RWPE1 (cell line): ENCODE results near the gene RAD9A.

ENCODE experiments used
- CTCF ChIA-PET: fragments of 350-600 bp; sonication (Branson Sonifier 250); formaldehyde crosslinking; extraction: SDS; loops from one replicate; lab custom pipeline; 2021; lab: Yijun Ruan, JAX
- POLR2A ChIA-PET: fragments of 400-600 bp; formaldehyde crosslinking; extraction: SDS; loops from one replicate; lab custom pipeline; 2020; ENCODE audit warnings: antibody characterized with exemption; ENCODE audit not compliant: low non-redundant PET; lab: Yijun Ruan, JAX
- DNase-seq: peaks from one replicate; pipeline ENCODE4 v3.0.0; 2012; ENCODE audit warnings: low spot score
- H3K27ac ChIP-seq: fragments of 450-650 bp; 2 replicates; pipeline ENCODE4 v1.5.1; 2017
- CTCF ChIP-seq: fragments of 450-650 bp; conservative IDR thresholded peaks from 2 replicates; pipeline ENCODE4 v1.5.1; 2017; ENCODE audit warnings: low read depth, mild to moderate bottlenecking

Gene RAD9A

GRCh38 chr11:67417425-67417824 is 25.6 kb downstream of the RAD9A start:
- ChIA-PET CTCF (interaction anchor here (0.6 kb wide), 2 partner anchors 45 to 148 kb away, joined by 3 to 4 read pairs; no protein-coding TSS in a partner anchor), POLR2A (interaction anchor here (1.8 kb wide), 1 partner anchor 16 kb away, joined by 4 read pairs; the partner anchor contains the start of gene PPP1CA)
- TF ChIP-seq CTCF, result no peak
- H3K27ac ChIP-seq, result peak overlapping the region; percentile 83
- DNase-seq, result no peak

GRCh38 chr11:67418476-67419281 is 26.9 kb downstream of the RAD9A start:
- H3K27ac ChIP-seq, result peak overlapping the region; percentile 83
- no peak for TF ChIP-seq CTCF
- ChIA-PET CTCF (interaction anchor here (0.6 to 1.2 kb wide), 2 partner anchors 17 to 19 kb away, joined by 4 read pairs; partner anchors contain the start of gene PPP1CA), POLR2A (interaction anchor here (1.8 kb wide), 1 partner anchor 17 kb away, joined by 4 read pairs; the partner anchor contains the start of gene PPP1CA)
- DNase-seq, result no peak

- no peak for TF ChIP-seq CTCF
- peak overlapping the region; percentile 83 for H3K27ac ChIP-seq
- POLR2A ChIA-PET, result no interaction called here
- DNase-seq, result no peak
- CTCF ChIA-PET, result interaction anchor here (0.6 to 1.7 kb wide), 3 partner anchors 18 to 37 kb away, joined by 4 to 5 read pairs (median 4); partner anchors contain the start of gene PPP1CA
These were observed 27.7 kb downstream of the RAD9A start for GRCh38 chr11:67419325-67420049.

- TF ChIP-seq CTCF, result no peak
- POLR2A ChIA-PET, result no interaction called here
- H3K27ac ChIP-seq, result peak overlapping the region; percentile 83
- DNase-seq, result no peak
- CTCF ChIA-PET, result interaction anchor here (1.7 kb wide), 1 partner anchor 38 kb away, joined by 5 read pairs; no protein-coding TSS in a partner anchor
These were observed 28.4 kb downstream of the RAD9A start for GRCh38 chr11:67420147-67420645.

- peak; percentile 95 for DNase-seq
- H3K27ac ChIP-seq, result peak overlapping the region; percentile 83
- ChIA-PET POLR2A (no interaction called here), CTCF (interaction anchor here (1.7 kb wide), 1 partner anchor 38 kb away, joined by 5 read pairs; no protein-coding TSS in a partner anchor)
- no peak for TF ChIP-seq CTCF
These were observed 29.1 kb downstream of the RAD9A start for GRCh38 chr11:67420646-67421429.
